Endothelial cell of umbilical vein (primary cell): ENCODE results near the gene SCN2B.

Source experiments
- CTCF ChIP-seq, 2 donors: IDR thresholded peaks; 1 replicate in 1 of 2; 2 replicates in 1 of 2; pipeline ENCODE4 v1.5.1; 2011; ENCODE audit warnings: low read length in 2 of 2, mild to moderate bottlenecking in 2 of 2, moderate library complexity in 2 of 2, control low read depth in 1 of 2, inconsistent platforms in 1 of 2, low read depth in 1 of 2; ENCODE audit not compliant: insufficient read depth in 1 of 2; ENCODE audit errors: extremely low read depth in 1 of 2
- EZH2 ChIP-seq: IDR thresholded peaks from 2 replicates; pipeline ENCODE4 v1.6.1; 2012; ENCODE audit warnings: borderline replicate concordance, low read depth, mild to moderate bottlenecking, moderate library complexity, low read length, inconsistent platforms; ENCODE audit not compliant: severe bottlenecking
- POLR2A ChIP-seq: IDR thresholded peaks from 2 replicates; pipeline ENCODE4 v1.6.1; 2012; ENCODE audit warnings: low read depth, mild to moderate bottlenecking, control low read depth, low read length
- POLR2AphosphoS5 ChIP-seq: IDR thresholded peaks from 2 replicates; pipeline ENCODE4 v1.6.1; 2012; ENCODE audit warnings: low read depth, mild to moderate bottlenecking, control low read depth, low read length, moderate library complexity; ENCODE audit not compliant: insufficient read depth

GRCh38 chr11:118167906-118168305 is 8.5 kb downstream of the SCN2B start:
- TF ChIP-seq POLR2A: no peak
- no peak for TF ChIP-seq CTCF (IDR thresholded peaks at IDR 0.05; ENCODE audit: extremely low read depth in 1 of 2, insufficient read depth in 1 of 2, low read depth in 1 of 2, low read length in 2 of 2)
- no peak for TF ChIP-seq EZH2
- no peak for TF ChIP-seq POLR2AphosphoS5
